Left ventricle myocardium superior (tissue), 1 donor: ENCODE measurements around the gene KCNK5. TPM values are rescaled to one million over a fixed set of nuclear protein-coding genes. Genes with fewer than 3 reads are reported as not detected.
A peak's percentile ranks its signal among the peaks of the same experiment; 100 is the strongest.

ENCODE experiments used
- ATAC-seq: fragments of 200-7000 bp; cut with Tn5 transposase; one replicate; pipeline ENCODE4 v1.9.1; 2020; ENCODE audit warnings: mild to moderate bottlenecking, moderate library complexity
- DNase-seq: peaks from one replicate; pipeline ENCODE4 v3.0.0-alpha.2; 2020
- intact Hi-C: fragments of 100-400 bp; cut with micrococcal nuclease; formaldehyde crosslinking; loops from one replicate; pipeline ENCODE4 v1.11.0; 2022
- total RNA-seq: library from RNA; stranded (reverse); fragmentation: NEBNext Ultra II Directional; extraction: Animal tissue kit (Norgen Biotek cat#: 25700); gene quantifications from one replicate; pipeline ENCODE4 v1.2.1, GENCODE V29; 2021
- donor health status: DM: no; HTN: yes; CAD: no; lungs with severe emphysema.

Gene KCNK5
- total RNA-seq, 1 donor from 2014 or later = 0.50 TPM

GRCh38 chr6:39204160-39204495, 25.1 kb downstream of the KCNK5 start:
- intact Hi-C loops = no loop called here

GRCh38 chr6:39203436-39204159, 25.7 kb downstream of the KCNK5 start:
- ATAC-seq (no peak), DNase-seq (no peak)
- intact Hi-C loops = no loop called here

More at GRCh38 chr6:39204160-39204495, 25.1 kb downstream of the KCNK5 start:
- ATAC-seq (no peak), DNase-seq (no peak)

GRCh38 chr6:39202166-39202565, 27.1 kb downstream of the KCNK5 start:
- intact Hi-C loops = no loop called here
- ATAC-seq (no peak), DNase-seq (no peak)

- intact Hi-C loops = no loop called here
- ATAC-seq = no peak
- no peak for DNase-seq
Observed at GRCh38 chr6:39200498-39201020, 28.7 kb downstream of the KCNK5 start.

- ATAC-seq = no peak
- intact Hi-C loops = no loop called here
- DNase-seq = no peak
Observed at GRCh38 chr6:39199976-39200375, 29.3 kb downstream of the KCNK5 start.

- intact Hi-C loops = no loop called here
- no peak for DNase-seq
- no peak for ATAC-seq
Observed at GRCh38 chr6:39199231-39199940, 29.9 kb downstream of the KCNK5 start.

- intact Hi-C loops = no loop called here
- no peak for ATAC-seq
Observed at GRCh38 chr6:39198528-39198927, 30.7 kb downstream of the KCNK5 start.

GRCh38 chr6:39197922-39198500, 31.3 kb downstream of the KCNK5 start:
- ATAC-seq = no peak
- DNase-seq = no peak
- intact Hi-C loops = no loop called here

More at GRCh38 chr6:39198528-39198927, 30.7 kb downstream of the KCNK5 start:
- no peak for DNase-seq

- DNase-seq (no peak), ATAC-seq (no peak)
- intact Hi-C loops = no loop called here
Observed at GRCh38 chr6:39197521-39197920, 31.8 kb downstream of the KCNK5 start.

GRCh38 chr6:39196673-39197091, 32.6 kb downstream of the KCNK5 start:
- DNase-seq = no peak
- intact Hi-C loops = no loop called here
- ATAC-seq = no peak

- no peak for DNase-seq
- no peak for ATAC-seq
- intact Hi-C loops = no loop called here
Observed at GRCh38 chr6:39195792-39196385, 33.4 kb downstream of the KCNK5 start.

GRCh38 chr6:39194466-39194865, 34.8 kb downstream of the KCNK5 start:
- no peak for DNase-seq
- ATAC-seq = no peak
- intact Hi-C loops = no loop called here

- ATAC-seq (peak; percentile 55), DNase-seq (no peak)
- intact Hi-C loops = no loop called here
Observed at GRCh38 chr6:39193201-39193791, 36.0 kb downstream of the KCNK5 start.

GRCh38 chr6:39192736-39193135, 36.5 kb downstream of the KCNK5 start:
- no peak for ATAC-seq
- DNase-seq = no peak
- intact Hi-C loops = no loop called here

- intact Hi-C loops = no loop called here
- ATAC-seq (no peak), DNase-seq (no peak)
Observed at GRCh38 chr6:39191236-39191930, 37.9 kb downstream of the KCNK5 start.

- ATAC-seq (no peak), DNase-seq (no peak)
- intact Hi-C loops = no loop called here
Observed at GRCh38 chr6:39190545-39191235, 38.6 kb downstream of the KCNK5 start.

- no peak for DNase-seq
- peak; percentile 65 for ATAC-seq
- intact Hi-C loops = no loop called here
Observed at GRCh38 chr6:39189915-39190544, 39.2 kb downstream of the KCNK5 start.

GRCh38 chr6:39189131-39189530, 40.1 kb downstream of the KCNK5 start:
- intact Hi-C loops = no loop called here

More at GRCh38 chr6:39189131-39189530, 40.1 kb downstream of the KCNK5 start:
- DNase-seq (no peak), ATAC-seq (no peak)
